GM12878 (cell line): ENCODE data around the gene DCTN4. TPM values are rescaled to one million over a fixed set of nuclear protein-coding genes. Genes with fewer than 3 reads are reported as not detected.
A peak's percentile ranks its signal among the peaks of the same experiment; 100 is the strongest.

Experiments used
- BCL11A ChIP-seq: IDR thresholded peaks from 2 replicates; pipeline ENCODE4 v1.6.1; 2011; ENCODE audit warnings: low read depth, low read length
- BMI1 ChIP-seq: fragments of 450-650 bp; IDR thresholded peaks from 2 replicates; pipeline ENCODE4 v1.6.1; 2016; ENCODE audit warnings: mild to moderate bottlenecking, moderate library complexity, borderline replicate concordance
- BRCA1 ChIP-seq: IDR thresholded peaks from 2 replicates; pipeline ENCODE4 v1.6.1; 2011; ENCODE audit warnings: low read depth, low read length, improper control_type of control experiment
- HDGF ChIP-seq: fragments of 450-650 bp; IDR thresholded peaks from 2 replicates; pipeline ENCODE4 v1.6.1; 2016; ENCODE audit warnings: antibody characterized with exemption
- HSF1 ChIP-seq: fragments of 150-350 bp; IDR thresholded peaks from 2 replicates; pipeline ENCODE4 v1.6.1; 2014; ENCODE audit warnings: mild to moderate bottlenecking, low read depth, low read length
- IKZF1 ChIP-seq: fragments of 450-650 bp; conservative IDR thresholded peaks from 2 replicates; pipeline ENCODE4 v1.6.1; 2017; ENCODE audit warnings: antibody characterized with exemption, mild to moderate bottlenecking
- IRF4 ChIP-seq: IDR thresholded peaks from 2 replicates; pipeline ENCODE4 v1.6.1; 2011; ENCODE audit warnings: low read depth, low read length
- MTA3 ChIP-seq: IDR thresholded peaks from 2 replicates; pipeline ENCODE4 v1.6.1; 2012; ENCODE audit warnings: low read length, inconsistent platforms, borderline replicate concordance
- NR2C2 ChIP-seq: IDR thresholded peaks from 2 replicates; pipeline ENCODE4 v1.6.1; 2011; ENCODE audit warnings: borderline replicate concordance, low read depth; ENCODE audit not compliant: control insufficient read depth, insufficient read length
- PAX5 ChIP-seq: IDR thresholded peaks from 2 replicates; pipeline ENCODE4 v1.6.1; 2011; ENCODE audit warnings: low read depth, low read length, borderline replicate concordance
- RB1 ChIP-seq: fragments of 450-650 bp; formaldehyde crosslinking; IDR thresholded peaks from 2 replicates; pipeline ENCODE4 v1.6.1; 2017; ENCODE audit warnings: mild to moderate bottlenecking, borderline replicate concordance
- RFX5 ChIP-seq: IDR thresholded peaks from 2 replicates; pipeline ENCODE4 v1.6.1; 2011; ENCODE audit warnings: low read depth, low read length, improper control_type of control experiment
- TCF3 ChIP-seq: IDR thresholded peaks from 2 replicates; pipeline ENCODE4 v1.6.1; 2012; ENCODE audit warnings: low read depth, mild to moderate bottlenecking, low read length, borderline replicate concordance; ENCODE audit not compliant: insufficient read depth
- polyA plus RNA-seq, 11 experiments: library from polyadenylated mRNA; depleted of rRNA in 4 of 11; unstranded in 6 of 11; stranded (reverse) in 5 of 11; fragments of >200 nt; fragmentation: Nextera tagmentation in 4 of 11; fragmentation: Illumina TruSeq in 1 of 11; extraction: Ambion mirVana in 4 of 11; extraction: Trizol in 1 of 11; gene quantifications; 1 replicate in 1 of 11; 2 replicates in 10 of 11; pipeline versions ENCODE4 v1.2.1 to v1.2.3, GENCODE V29; 2011 to 2016; ENCODE audit warnings: inconsistent platforms in 2 of 11, missing spikeins in 2 of 11, low read depth in 1 of 11
- total RNA-seq, 4 experiments: library from RNA; depleted of rRNA in 3 of 4; stranded (reverse); fragments of >200 nt in 3 of 4; fragmentation: Illumina TruSeq in 1 of 4; extraction: Trizol in 1 of 4; gene quantifications; 2 replicates each; pipeline versions ENCODE4 v1.2.1 to v1.2.3, GENCODE V29; 2013 to 2021
- TF ChIP-seq, protein P1 (sequence below): fragments of 450-650 bp; IDR thresholded peaks from 2 replicates; pipeline ENCODE4 v1.6.1; 2017; ENCODE audit warnings: mild to moderate bottlenecking, moderate library complexity
- TF ChIP-seq, protein P2 (sequence below): fragments of 450-650 bp; IDR thresholded peaks from 2 replicates; pipeline ENCODE4 v1.6.1; 2016; ENCODE audit warnings: mild to moderate bottlenecking
- TF ChIP-seq, protein P3 (sequence below): IDR thresholded peaks from 2 replicates; pipeline ENCODE4 v1.6.1; 2011; ENCODE audit warnings: low read depth, mild to moderate bottlenecking, low read length, moderate library complexity, borderline replicate concordance; ENCODE audit errors: extremely low read depth
- TF ChIP-seq, protein P4 (sequence below): IDR thresholded peaks from 2 replicates; pipeline ENCODE4 v1.6.1; 2011; ENCODE audit warnings: mild to moderate bottlenecking, low read depth, low read length, moderate library complexity; ENCODE audit not compliant: insufficient replicate concordance

Gene DCTN4
- total and polyA plus RNA-seq, 10 of the 15 experiments (the other 5 are each of a cell fraction or from before 2014, with no cell fraction given) = 7.6 to 27.8 (median 18.0) TPM

- TF ChIP-seq NR2C2 (no peak), TCF3 (no peak), MTA3 (no peak), IKZF1 (peak; percentile 83), BCL11A (no peak), HSF1 (no peak; the same call in 1 of the 2 replicates), BRCA1 (no peak), IRF4 (peak; percentile 58; the same call in 1 of the 2 replicates), RFX5 (peak; percentile 71; the same call in 1 of the 2 replicates), PAX5 (no peak), BMI1 (no peak), RB1 (no peak), HDGF (no peak; the same call in 1 of the 2 replicates)
- TF ChIP-seq, protein P1, sequence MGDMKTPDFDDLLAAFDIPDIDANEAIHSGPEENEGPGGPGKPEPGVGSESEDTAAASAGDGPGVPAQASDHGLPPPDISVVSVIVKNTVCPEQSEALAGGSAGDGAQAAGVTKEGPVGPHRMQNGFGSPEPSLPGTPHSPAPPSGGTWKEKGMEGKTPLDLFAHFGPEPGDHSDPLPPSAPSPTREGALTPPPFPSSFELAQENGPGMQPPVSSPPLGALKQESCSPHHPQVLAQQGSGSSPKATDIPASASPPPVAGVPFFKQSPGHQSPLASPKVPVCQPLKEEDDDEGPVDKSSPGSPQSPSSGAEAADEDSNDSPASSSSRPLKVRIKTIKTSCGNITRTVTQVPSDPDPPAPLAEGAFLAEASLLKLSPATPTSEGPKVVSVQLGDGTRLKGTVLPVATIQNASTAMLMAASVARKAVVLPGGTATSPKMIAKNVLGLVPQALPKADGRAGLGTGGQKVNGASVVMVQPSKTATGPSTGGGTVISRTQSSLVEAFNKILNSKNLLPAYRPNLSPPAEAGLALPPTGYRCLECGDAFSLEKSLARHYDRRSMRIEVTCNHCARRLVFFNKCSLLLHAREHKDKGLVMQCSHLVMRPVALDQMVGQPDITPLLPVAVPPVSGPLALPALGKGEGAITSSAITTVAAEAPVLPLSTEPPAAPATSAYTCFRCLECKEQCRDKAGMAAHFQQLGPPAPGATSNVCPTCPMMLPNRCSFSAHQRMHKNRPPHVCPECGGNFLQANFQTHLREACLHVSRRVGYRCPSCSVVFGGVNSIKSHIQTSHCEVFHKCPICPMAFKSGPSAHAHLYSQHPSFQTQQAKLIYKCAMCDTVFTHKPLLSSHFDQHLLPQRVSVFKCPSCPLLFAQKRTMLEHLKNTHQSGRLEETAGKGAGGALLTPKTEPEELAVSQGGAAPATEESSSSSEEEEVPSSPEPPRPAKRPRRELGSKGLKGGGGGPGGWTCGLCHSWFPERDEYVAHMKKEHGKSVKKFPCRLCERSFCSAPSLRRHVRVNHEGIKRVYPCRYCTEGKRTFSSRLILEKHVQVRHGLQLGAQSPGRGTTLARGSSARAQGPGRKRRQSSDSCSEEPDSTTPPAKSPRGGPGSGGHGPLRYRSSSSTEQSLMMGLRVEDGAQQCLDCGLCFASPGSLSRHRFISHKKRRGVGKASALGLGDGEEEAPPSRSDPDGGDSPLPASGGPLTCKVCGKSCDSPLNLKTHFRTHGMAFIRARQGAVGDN = peak; percentile 91
- TF ChIP-seq, protein P2, sequence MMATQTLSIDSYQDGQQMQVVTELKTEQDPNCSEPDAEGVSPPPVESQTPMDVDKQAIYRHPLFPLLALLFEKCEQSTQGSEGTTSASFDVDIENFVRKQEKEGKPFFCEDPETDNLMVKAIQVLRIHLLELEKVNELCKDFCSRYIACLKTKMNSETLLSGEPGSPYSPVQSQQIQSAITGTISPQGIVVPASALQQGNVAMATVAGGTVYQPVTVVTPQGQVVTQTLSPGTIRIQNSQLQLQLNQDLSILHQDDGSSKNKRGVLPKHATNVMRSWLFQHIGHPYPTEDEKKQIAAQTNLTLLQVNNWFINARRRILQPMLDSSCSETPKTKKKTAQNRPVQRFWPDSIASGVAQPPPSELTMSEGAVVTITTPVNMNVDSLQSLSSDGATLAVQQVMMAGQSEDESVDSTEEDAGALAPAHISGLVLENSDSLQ = peak; percentile 99
- TF ChIP-seq, protein P3, sequence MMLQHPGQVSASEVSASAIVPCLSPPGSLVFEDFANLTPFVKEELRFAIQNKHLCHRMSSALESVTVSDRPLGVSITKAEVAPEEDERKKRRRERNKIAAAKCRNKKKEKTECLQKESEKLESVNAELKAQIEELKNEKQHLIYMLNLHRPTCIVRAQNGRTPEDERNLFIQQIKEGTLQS = peak; percentile 71; the same call in 1 of the 2 replicates
- TF ChIP-seq, protein P4, sequence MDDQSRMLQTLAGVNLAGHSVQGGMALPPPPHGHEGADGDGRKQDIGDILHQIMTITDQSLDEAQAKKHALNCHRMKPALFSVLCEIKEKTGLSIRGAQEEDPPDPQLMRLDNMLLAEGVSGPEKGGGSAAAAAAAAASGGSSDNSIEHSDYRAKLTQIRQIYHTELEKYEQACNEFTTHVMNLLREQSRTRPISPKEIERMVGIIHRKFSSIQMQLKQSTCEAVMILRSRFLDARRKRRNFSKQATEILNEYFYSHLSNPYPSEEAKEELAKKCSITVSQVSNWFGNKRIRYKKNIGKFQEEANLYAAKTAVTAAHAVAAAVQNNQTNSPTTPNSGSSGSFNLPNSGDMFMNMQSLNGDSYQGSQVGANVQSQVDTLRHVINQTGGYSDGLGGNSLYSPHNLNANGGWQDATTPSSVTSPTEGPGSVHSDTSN = peak; percentile 99
Measured at GRCh38 chr5:150758531-150759333, at the start of gene DCTN4 (continued).
